ENCODE data around the gene FASTK. TPM values are rescaled to one million over a fixed set of nuclear protein-coding genes. Genes with fewer than 3 reads are reported as not detected.
"Not testable (repeated sequence)": the region's sequence is repeated elsewhere in the genome, so short reads cannot be mapped to it uniquely, and the experiment has no call there.

Gene FASTK
- total and polyA plus RNA-seq, 5 experiments from 2014 or later = 38.8 to 145 (median 63.6) TPM

DNA sequence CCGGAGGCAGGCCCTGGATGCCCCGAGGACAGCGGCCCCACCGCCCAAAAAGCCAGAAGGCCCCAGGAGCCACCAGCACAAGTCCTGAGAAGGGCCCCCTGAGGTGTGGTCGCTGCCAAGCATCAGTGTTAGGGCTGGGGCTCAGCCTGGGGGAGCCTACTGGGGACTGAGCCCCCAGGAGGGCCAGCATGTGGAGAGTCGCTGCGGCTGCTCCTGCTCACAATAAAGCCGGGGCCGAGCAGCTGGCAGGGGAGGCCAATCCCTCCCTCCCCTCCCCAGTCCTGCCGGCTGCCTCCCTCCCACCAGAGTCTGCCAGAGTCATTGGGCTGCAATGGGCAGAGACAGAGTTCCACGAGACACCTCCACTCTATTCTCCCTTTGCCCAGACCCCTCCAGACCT lies 35.3 kb downstream of the FASTK start:
- Mint-ChIP-seq H3K4me3 (no peak overlapping the region), H3K27ac (peak overlapping the region in 1 of 10 donors; percentile 53), H3K36me3 (peaks cover 0 to 17% (median 0%) of the 10 kb centered on the region in 3 donors), H3K27me3 (no peaks in the 10 kb centered on the region), H3K4me1 (peaks cover 0 to 6% (median 1%) of the 10 kb centered on the region in 4 donors), H3K9me3 (no peaks in the 10 kb centered on the region)
- POLR2A ChIA-PET = interaction anchor here (0.9 to 1.7 kb wide), 2 partner anchors 31 to 66 kb away, joined by 3 to 4 read pairs; no protein-coding TSS in a partner anchor
- ATAC-seq = no peak
- DNase-seq = no peak

DNA sequence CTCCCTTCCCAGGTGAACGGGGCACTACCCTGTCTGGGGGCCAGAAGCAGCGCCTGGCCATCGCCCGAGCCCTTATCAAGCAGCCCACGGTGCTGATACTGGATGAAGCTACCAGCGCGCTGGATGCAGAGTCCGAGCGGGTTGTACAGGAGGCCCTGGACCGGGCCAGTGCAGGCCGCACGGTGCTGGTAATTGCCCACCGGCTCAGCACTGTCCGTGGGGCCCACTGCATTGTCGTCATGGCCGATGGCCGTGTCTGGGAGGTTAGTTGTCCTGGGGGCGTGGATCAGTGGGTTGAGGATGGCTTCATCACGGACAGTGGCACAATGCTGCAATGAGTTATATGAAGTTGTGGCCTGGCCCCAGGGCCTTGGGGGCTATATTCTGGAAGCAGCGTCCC lies 36.6 kb downstream of the FASTK start:
- peaks cover 0 to 17% (median 0%) of the 10 kb centered on the region in 3 donors for H3K36me3 Mint-ChIP-seq
- DNase-seq (no peak), ATAC-seq (no peak)
- peaks cover 0 to 11% (median 10%) of the 10 kb centered on the region in 4 donors for H3K4me1 Mint-ChIP-seq
- no peaks in the 10 kb centered on the region for H3K9me3 Mint-ChIP-seq
- POLR2A ChIA-PET = interaction anchor here (0.6 to 1.7 kb wide), 2 partner anchors 30 to 179 kb away, joined by 4 read pairs; no protein-coding TSS in a partner anchor
- H3K27ac Mint-ChIP-seq = no peak overlapping the region
- no peaks in the 10 kb centered on the region for H3K27me3 Mint-ChIP-seq
- H3K4me3 Mint-ChIP-seq = no peak overlapping the region

DNA sequence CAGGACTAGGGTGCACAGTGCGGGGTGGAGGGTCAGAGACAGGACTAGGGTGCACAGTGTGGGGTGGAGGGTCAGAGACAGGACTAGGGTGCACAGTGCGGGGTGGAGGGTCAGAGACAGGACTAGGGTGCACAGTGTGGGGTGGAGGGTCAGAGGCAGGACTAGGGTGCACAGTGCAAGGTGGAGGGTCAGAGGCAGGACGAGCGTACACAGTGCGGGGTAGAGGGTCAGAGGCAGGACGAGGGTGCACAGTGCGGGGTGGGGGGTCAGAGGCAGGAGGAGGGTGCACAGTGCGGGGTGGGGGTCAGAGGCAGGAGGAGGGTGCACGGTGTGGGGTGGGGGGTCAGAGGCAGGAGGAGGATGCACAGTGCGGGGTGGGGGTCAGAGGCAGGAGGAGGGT lies 37.2 kb downstream of the FASTK start:
- H3K27ac Mint-ChIP-seq, H3K27me3 Mint-ChIP-seq: not testable (repeated sequence)

DNA sequence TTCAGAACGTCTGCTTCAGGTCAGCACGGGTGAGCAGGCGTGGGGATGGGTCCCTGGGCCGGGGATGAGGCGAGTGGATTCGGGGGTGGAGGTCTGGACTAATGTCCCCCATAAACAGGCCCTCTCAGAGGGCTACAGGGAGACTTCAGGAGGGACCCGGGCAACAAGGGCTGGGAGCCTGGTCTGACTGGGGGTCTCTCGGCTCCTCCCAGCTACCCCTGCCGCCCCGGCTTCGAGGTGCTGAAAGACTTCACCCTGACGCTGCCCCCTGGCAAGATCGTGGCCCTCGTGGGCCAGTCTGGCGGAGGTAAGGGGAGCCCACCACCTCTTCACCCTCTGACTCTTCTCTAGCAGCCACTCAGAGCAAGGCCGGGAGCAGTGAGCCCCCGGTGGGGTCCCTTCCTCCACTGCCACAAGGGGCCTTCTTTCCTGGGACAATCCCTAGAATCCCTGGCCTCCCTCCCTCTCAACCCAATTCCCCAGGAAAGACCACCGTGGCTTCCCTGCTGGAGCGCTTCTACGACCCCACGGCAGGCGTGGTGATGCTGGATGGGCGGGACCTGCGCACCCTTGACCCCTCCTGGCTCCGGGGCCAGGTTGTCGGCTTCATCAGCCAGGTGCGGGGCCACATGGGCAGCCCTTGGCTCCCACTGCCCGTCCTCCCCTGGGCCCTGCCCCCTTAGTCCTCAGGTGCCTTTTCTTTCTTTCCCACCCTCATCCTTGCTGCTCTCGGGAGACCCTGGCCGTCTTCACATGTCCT lies 39.8 kb downstream of the FASTK start:
- peaks cover 0 to 29% (median 5%) of the 10 kb centered on the region in 3 donors for H3K36me3 Mint-ChIP-seq
- no peaks in the 10 kb centered on the region for H3K27me3 Mint-ChIP-seq
- DNase-seq (no peak), ATAC-seq (no peak)
- peaks cover 0 to 10% (median 9%) of the 10 kb centered on the region in 4 donors for H3K4me1 Mint-ChIP-seq
- no peak overlapping the region for H3K4me3 Mint-ChIP-seq
- POLR2A ChIA-PET = interaction anchor here (1.0 to 1.8 kb wide), 2 partner anchors 11 to 12 kb away, joined by 4 to 6 read pairs; partner anchors contain the start of gene ABCB8
- no peak overlapping the region for H3K27ac Mint-ChIP-seq
- H3K9me3 Mint-ChIP-seq = no peaks in the 10 kb centered on the region

More for the DNA sequence above, 37.2 kb downstream of the FASTK start:
- peaks cover 0 to 11% (median 10%) of the 10 kb centered on the region in 4 donors for H3K4me1 Mint-ChIP-seq
- H3K9me3 Mint-ChIP-seq, ATAC-seq, H3K4me3 Mint-ChIP-seq, POLR2A ChIA-PET, DNase-seq: not testable (repeated sequence)
- peaks cover 0 to 17% (median 0%) of the 10 kb centered on the region in 3 donors for H3K36me3 Mint-ChIP-seq

DNA sequence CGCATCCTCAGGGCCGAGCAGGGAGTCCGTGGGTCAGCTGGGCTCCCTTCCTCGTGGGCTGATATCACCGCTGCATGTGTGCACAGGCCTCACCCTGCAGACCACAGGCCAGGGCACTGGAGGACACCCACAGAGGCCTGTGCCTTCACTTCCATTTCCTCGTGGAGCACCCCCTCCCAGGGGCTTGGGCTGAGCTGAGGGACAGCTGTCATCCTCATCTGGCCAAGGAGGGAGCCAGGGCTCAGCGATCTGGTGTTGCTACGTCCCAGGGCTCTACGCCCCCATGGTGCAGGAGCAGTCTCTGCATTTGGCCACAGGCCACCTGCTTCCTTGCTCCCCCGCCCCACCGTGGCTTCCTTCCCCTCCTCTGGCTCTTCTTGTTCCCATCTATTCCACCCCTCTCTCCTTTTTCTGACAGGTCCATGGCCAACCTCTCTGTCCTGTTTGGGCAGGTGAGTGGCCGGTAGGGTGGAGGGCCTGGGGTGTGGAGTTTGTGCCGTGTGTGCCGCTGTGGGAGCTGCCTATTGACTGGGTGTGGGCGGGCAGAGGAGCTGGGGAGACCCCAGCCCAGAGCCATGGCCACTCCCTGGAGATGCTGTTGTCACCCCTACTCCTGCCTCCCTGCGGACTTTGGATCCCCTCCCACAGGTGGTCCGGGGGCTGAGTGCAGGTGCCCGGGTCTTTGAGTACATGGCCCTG lies 40.6 kb downstream of the FASTK start:
- peak in 1 of 2 donors; percentile 22 for ATAC-seq
- peak overlapping the region in 2 of 10 donors; percentile 48 to 58 for H3K27ac Mint-ChIP-seq
- no peak for DNase-seq
- H3K4me3 Mint-ChIP-seq = no peak overlapping the region
- H3K27me3 Mint-ChIP-seq = no peaks in the 10 kb centered on the region
- H3K4me1 Mint-ChIP-seq = peaks cover 0 to 10% (median 9%) of the 10 kb centered on the region in 4 donors
- POLR2A ChIA-PET = interaction anchor here (0.7 to 1.0 kb wide), 2 partner anchors 10 to 665 kb away, joined by 3 to 4 read pairs; no protein-coding TSS in a partner anchor
- no peaks in the 10 kb centered on the region for H3K9me3 Mint-ChIP-seq
- H3K36me3 Mint-ChIP-seq = peaks cover 0 to 28% (median 5%) of the 10 kb centered on the region in 3 donors

DNA sequence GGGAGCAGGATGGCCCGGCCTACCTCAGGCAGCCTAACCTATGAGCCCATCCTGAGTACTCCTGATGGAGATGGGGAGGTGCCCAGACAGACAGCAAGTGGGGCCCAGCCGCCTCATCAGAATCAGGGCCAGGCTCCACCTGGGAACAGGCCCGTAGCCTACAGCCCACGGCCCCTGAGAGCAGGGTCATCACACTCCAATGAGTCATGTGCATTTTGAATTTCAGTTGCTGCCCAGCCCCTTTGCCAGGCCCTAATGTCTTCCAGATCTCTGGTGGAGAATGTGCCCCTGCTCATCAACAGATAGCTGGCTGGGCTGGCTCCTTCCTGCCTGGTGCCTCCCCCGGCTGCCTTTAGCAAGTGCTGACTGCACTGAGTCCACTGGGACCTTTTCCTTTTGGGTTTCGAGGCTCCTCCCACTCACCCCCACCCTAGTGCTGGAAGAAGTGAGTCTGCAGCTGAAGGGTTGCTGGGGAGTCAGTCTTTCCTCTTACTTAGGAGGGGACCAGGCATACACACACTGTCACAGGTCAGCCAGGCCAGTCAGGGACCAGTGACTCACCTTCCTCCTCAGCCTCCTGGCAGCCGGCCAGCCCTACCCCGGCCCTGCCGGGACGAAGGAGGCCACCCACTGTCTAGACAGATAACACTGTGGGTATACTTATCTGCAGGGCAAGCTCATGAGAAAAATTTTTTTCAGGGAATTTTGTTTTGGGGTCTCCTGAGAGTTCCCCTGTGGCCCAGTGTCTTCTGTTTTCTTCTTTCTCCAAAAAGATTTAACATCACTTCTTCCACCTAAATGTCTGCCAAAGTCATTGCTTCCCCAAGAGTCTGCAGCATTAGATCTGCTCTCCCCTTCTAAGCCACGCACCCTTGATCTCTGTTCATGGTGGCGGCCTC lies 41.4 kb downstream of the FASTK start:
- Mint-ChIP-seq H3K4me3 (no peak overlapping the region), H3K27ac (peak overlapping the region in 4 of 10 donors; percentile 36 to 59 (median 53)), H3K36me3 (peaks cover 0 to 24% (median 5%) of the 10 kb centered on the region in 3 donors), H3K27me3 (no peaks in the 10 kb centered on the region), H3K4me1 (peaks cover 0 to 10% (median 9%) of the 10 kb centered on the region in 4 donors), H3K9me3 (no peaks in the 10 kb centered on the region)
- DNase-seq = no peak
- POLR2A ChIA-PET = interaction anchor here (0.7 kb wide), 1 partner anchor 664 kb away, joined by 3 read pairs; no protein-coding TSS in a partner anchor
- peak in 1 of 2 donors; percentile 46 for ATAC-seq

DNA sequence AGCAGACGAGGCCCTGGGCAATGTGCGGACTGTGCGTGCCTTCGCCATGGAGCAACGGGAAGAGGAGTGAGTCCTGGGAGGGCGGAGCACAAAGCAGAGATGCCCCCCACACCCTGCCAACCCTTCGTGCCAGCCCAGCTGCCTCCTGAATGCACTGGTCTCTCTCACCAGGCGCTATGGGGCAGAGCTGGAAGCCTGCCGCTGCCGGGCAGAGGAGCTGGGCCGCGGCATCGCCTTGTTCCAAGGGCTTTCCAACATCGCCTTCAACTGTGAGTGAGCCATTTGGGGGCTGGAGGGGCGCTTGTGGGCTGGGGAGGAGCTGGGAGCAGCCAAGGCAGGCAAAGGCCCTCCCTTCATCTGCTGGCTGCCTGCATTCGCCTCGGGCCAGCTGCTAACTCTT lies 44.7 kb downstream of the FASTK start:
- DNase-seq = no peak
- Mint-ChIP-seq H3K36me3 (peaks cover 0 to 38% (median 7%) of the 10 kb centered on the region in 3 donors), H3K4me1 (peaks cover 2 to 24% (median 13%) of the 10 kb centered on the region in 4 donors), H3K4me3 (no peak overlapping the region), H3K9me3 (no peaks in the 10 kb centered on the region), H3K27me3 (no peaks in the 10 kb centered on the region), H3K27ac (peak overlapping the region in 2 of 10 donors; percentile 60 to 83)
- ATAC-seq = no peak
- POLR2A ChIA-PET = no interaction called here

DNA sequence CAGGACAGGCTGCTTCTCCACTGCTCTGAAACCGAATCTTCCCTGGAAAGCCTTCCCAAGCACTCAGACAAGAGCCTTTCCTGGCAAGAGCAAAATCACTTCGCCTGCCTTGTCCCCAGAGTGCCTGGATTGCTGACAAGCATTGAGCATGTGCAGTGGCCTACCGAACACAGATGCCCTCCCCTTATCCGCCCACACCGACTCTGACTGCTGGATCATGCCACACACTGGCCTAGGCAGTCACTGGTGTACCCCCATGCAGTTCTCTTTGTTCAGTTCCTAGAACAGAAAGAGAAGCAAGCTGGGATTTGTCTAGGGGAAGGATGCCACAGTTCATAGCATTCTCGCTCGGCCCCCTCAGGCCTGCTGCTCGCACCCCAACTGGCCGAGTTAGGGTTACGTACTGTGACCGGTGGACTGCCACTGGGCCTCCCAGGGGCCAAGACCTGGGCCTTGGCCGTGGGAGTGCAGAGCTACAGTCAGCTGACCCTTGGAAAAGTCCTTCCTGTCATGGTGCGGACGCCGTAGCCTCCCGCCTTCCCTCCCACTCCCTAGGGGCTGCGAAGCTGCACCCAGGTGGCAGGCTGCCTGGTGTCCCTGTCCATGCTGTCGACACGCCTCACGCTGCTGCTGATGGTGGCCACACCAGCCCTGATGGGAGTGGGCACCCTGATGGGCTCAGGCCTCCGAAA lies 45.4 kb downstream of the FASTK start:
- DNase-seq (no peak), ATAC-seq (no peak)
- Mint-ChIP-seq H3K36me3 (peaks cover 0 to 38% (median 7%) of the 10 kb centered on the region in 3 donors), H3K27ac (peak overlapping the region in 3 of 10 donors; percentile 5 to 83 (median 60)), H3K9me3 (no peaks in the 10 kb centered on the region), H3K27me3 (no peaks in the 10 kb centered on the region), H3K4me1 (peaks cover 2 to 25% (median 14%) of the 10 kb centered on the region in 4 donors), H3K4me3 (no peak overlapping the region)
- POLR2A ChIA-PET = no interaction called here

DNA sequence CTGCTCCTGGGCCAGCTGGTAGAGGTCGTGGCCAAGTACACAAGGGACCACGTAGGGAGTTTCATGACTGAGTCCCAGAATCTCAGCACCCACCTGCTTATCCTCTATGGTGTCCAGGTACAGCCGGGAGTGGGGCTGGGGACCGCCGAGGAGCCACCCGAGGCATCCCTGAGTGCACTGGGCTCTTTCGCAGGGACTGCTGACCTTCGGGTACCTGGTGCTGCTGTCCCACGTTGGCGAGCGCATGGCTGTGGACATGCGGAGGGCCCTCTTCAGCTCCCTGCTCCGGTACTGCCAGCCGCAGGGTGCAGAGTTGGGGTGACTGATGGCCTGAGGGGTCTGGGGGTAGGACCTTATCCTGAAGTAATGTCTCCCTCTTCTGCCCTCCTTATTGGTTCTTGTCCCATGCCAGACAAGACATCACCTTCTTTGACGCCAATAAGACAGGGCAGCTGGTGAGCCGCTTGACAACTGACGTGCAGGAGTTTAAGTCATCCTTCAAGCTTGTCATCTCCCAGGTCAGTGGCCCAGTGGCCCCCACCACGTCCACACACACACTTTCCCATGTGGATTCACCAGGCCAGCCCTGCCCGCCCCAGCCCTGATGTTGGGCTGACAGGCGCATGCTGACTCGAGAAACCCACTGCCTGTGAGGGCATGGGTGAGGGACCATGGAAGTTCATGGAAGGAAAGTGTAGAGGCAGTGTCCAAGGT lies 46.1 kb downstream of the FASTK start:
- no peak for DNase-seq
- no peaks in the 10 kb centered on the region for H3K9me3 Mint-ChIP-seq
- peak overlapping the region in 1 of 10 donors; percentile 5 for H3K27ac Mint-ChIP-seq
- H3K36me3 Mint-ChIP-seq = peaks cover 0 to 38% (median 7%) of the 10 kb centered on the region in 3 donors
- H3K27me3 Mint-ChIP-seq = no peaks in the 10 kb centered on the region
- no peak overlapping the region for H3K4me3 Mint-ChIP-seq
- peaks cover 2 to 20% (median 13%) of the 10 kb centered on the region in 4 donors for H3K4me1 Mint-ChIP-seq
- POLR2A ChIA-PET = no interaction called here
- ATAC-seq = no peak

DNA sequence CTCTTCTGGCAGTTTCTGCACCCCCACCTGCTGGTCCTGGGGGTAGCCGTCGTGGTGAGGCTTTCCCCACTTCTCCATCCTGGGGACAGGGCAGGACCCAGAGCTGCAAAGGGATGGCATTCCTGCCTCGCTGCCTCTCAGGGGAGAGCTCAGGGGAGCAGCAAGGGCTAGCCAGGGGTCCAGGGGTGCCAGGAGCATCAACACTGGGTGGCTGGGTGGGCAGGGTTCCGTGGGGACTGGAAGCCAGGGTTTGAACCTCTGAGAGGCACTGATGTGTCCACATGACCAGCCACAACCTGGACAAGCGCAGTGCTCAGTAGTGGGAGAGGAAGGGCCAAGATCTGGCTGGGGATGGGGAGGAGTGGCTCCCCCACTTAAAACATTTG lies 46.8 kb downstream of the FASTK start:
- Mint-ChIP-seq H3K27me3 (no peaks in the 10 kb centered on the region), H3K36me3 (peaks cover 0 to 38% (median 7%) of the 10 kb centered on the region in 3 donors), H3K4me3 (no peak overlapping the region), H3K9me3 (no peaks in the 10 kb centered on the region), H3K4me1 (peaks cover 2 to 21% (median 13%) of the 10 kb centered on the region in 4 donors), H3K27ac (no peak overlapping the region)
- DNase-seq = no peak
- POLR2A ChIA-PET = no interaction called here
- no peak for ATAC-seq

Measured in naive thymus-derived CD8-positive, alpha-beta T cell (primary cell).